ENCODE measurements around the gene ADGRL2. TPM values are rescaled to one million over a fixed set of nuclear protein-coding genes. Genes with fewer than 3 reads are reported as not detected.

ADGRL2 gene
- total and polyA plus RNA-seq, 2 donors (not counting 3 experiments of a cell fraction or from before 2014, with no cell fraction given), result 32.7 to 46.1 TPM

- H3K9me3 ChIP-seq (replicated peaks; ENCODE audit: control insufficient read depth, insufficient read depth, low read length), result no peaks in the 10 kb centered on the region
- CTCF ChIA-PET, result interaction anchor here (1.4 to 2.0 kb wide), 2 partner anchors 41 to 51 kb away, joined by 3 to 7 read pairs; no protein-coding TSS in a partner anchor
- TF ChIP-seq JUN (IDR thresholded peaks at IDR 0.05; ENCODE audit: borderline replicate concordance, insufficient read depth, insufficient read length, low read depth), result no peak
- no peak for TF ChIP-seq GATA2 (IDR thresholded peaks at IDR 0.05; ENCODE audit: insufficient read depth, insufficient read length, low read depth, low read length)
- no peak for TF ChIP-seq MYC (IDR thresholded peaks at IDR 0.05; ENCODE audit: low read depth, low read length)
- TF ChIP-seq CTCF (IDR thresholded peaks at IDR 0.05; ENCODE audit: extremely low read depth in 1 of 2, insufficient read depth in 1 of 2, low read depth in 1 of 2, low read length in 2 of 2), result no peak
- no peak for TF ChIP-seq FOS (IDR thresholded peaks at IDR 0.05; ENCODE audit: borderline replicate concordance, insufficient read depth, low read length)
- TF ChIP-seq POLR2A (IDR thresholded peaks at IDR 0.05; ENCODE audit: low read depth, low read length), result no peak
- TF ChIP-seq MAX (IDR thresholded peaks at IDR 0.05; ENCODE audit: insufficient read depth, insufficient read length), result no peak
- no peak for TF ChIP-seq POLR2AphosphoS5 (IDR thresholded peaks at IDR 0.05; ENCODE audit: insufficient read depth, low read depth, low read length)
- TF ChIP-seq EZH2 (IDR thresholded peaks at IDR 0.05; ENCODE audit: borderline replicate concordance, low read depth, low read length, severe bottlenecking), result no peak
Measured at GRCh38 chr1:81836007-81836626, 35.4 kb downstream of the ADGRL2 start.

More at GRCh38 chr1:81836007-81836626, 35.4 kb downstream of the ADGRL2 start:
- POLR2A ChIA-PET, result no interaction called here
- Histone ChIP-seq H4K20me1 (replicated peaks; ENCODE audit: control insufficient read depth, extremely low read depth, insufficient read depth, low read length) (no peaks in the 10 kb centered on the region), H2AFZ (ENCODE audit: low read depth, low read length) (no peak overlapping the region), H3K27ac (ENCODE audit: insufficient read depth, low read depth, low read length) (no peak overlapping the region), H3K79me2 (ENCODE audit: control insufficient read depth, insufficient read depth, low read length) (no peaks in the 10 kb centered on the region), H3K9me1 (replicated peaks; ENCODE audit: control insufficient read depth, extremely low read depth, insufficient read depth, low read length) (no peaks in the 10 kb centered on the region), H3K9ac (replicated peaks; ENCODE audit: extremely low read depth, insufficient read depth, low read length) (no peak overlapping the region), H3K4me3 (replicated peaks in 1 of 3; ENCODE audit: insufficient read depth in 1 of 3, low read depth in 1 of 3, low read length in 3 of 3) (no peak overlapping the region), H3K4me1 (ENCODE audit: control insufficient read depth, extremely low read depth, insufficient read depth, low read length) (peaks cover 15% of the 10 kb centered on the region), H3K36me3 (ENCODE audit: control insufficient read depth in 2 of 2, extremely low read depth in 1 of 2, insufficient read depth in 2 of 2, low read length in 2 of 2) (no peaks in the 10 kb centered on the region), H3K4me2 (ENCODE audit: insufficient read depth, low read length) (no peak overlapping the region), H3K27me3 (ENCODE audit: control insufficient read depth in 2 of 2, insufficient read depth in 2 of 2, low read length in 2 of 2) (no peaks in the 10 kb centered on the region)
- FAIRE-seq (no peak), DNase-seq (ENCODE audit: low read depth, low spot score) (no peak)
- dilution Hi-C loops (cut with MboI; ENCODE audit: extremely low pct_ligation_motif_present, low sequenced_read_pairs) (no loop called here), intact Hi-C loops (cut with micrococcal nuclease) (loop anchor here (5.0 kb wide), 1 partner anchor 101 kb away; no protein-coding TSS in a partner anchor)
- no TSS peak for BruUV-seq (replicated peaks)
